Hindlimb muscle (tissue), 1 donor: ENCODE results near the gene HSPB9. TPM values are rescaled to one million over a fixed set of nuclear protein-coding genes. Genes with fewer than 3 reads are reported as not detected.
"Not testable (repeated sequence)": the region's sequence is repeated elsewhere in the genome, so short reads cannot be mapped to it uniquely, and the experiment has no call there.

Experiments used
- DNase-seq: peaks from one replicate; pipeline ENCODE4 v3.0.0-alpha.2; 2013
- polyA plus RNA-seq: library from polyadenylated mRNA; unstranded; fragments of 120-200 nt; gene quantifications from one replicate; pipeline ENCODE4 v1.2.1, GENCODE V29; 2013; ENCODE audit not compliant: insufficient read length

HSPB9 gene
- polyA plus RNA-seq, 1 donor: 0.34 TPM

- no peak for DNase-seq
These were observed 2.3 kb upstream of the HSPB9 start for GRCh38 chr17:42120161-42120769.

- peak; percentile 91 for DNase-seq
These were observed 1.5 kb upstream of the HSPB9 start, which contains the start of gene KAT2A for GRCh38 chr17:42120770-42121769. Gene KAT2A, minus strand, starts transcription at chr17:42121367. Its CDS starts 63 bp downstream, at chr17:42121304.

GRCh38 chr17:42124256-42124655, 1.7 kb downstream of the HSPB9 start:
- DNase-seq: no peak

GRCh38 chr17:42125565-42125964, 3.0 kb downstream of the HSPB9 start:
- DNase-seq: no peak

- DNase-seq: no peak
These were observed 4.2 kb downstream of the HSPB9 start for GRCh38 chr17:42126836-42127235.

GRCh38 chr17:42127414-42127813, 4.8 kb downstream of the HSPB9 start:
- DNase-seq: no peak

GRCh38 chr17:42129109-42129837, 6.7 kb downstream of the HSPB9 start:
- no peak for DNase-seq

- no peak for DNase-seq
These were observed 7.8 kb downstream of the HSPB9 start for GRCh38 chr17:42130310-42130936.

GRCh38 chr17:42131232-42131631, 8.6 kb downstream of the HSPB9 start:
- no peak for DNase-seq

GRCh38 chr17:42131981-42132432, 9.4 kb downstream of the HSPB9 start:
- no peak for DNase-seq

GRCh38 chr17:42132941-42133340, 10.3 kb downstream of the HSPB9 start:
- no peak for DNase-seq

- DNase-seq: no peak
These were observed 10.9 kb downstream of the HSPB9 start for GRCh38 chr17:42133461-42134041.

GRCh38 chr17:42135151-42135550, 12.5 kb downstream of the HSPB9 start:
- no peak for DNase-seq

- DNase-seq: no peak
These were observed 13.4 kb downstream of the HSPB9 start for GRCh38 chr17:42135664-42136653.

- DNase-seq: no peak
These were observed 14.0 kb downstream of the HSPB9 start for GRCh38 chr17:42136654-42137051.

GRCh38 chr17:42138749-42139492, 16.3 kb downstream of the HSPB9 start:
- DNase-seq: no peak

- DNase-seq: not testable (repeated sequence)
These were observed 18.1 kb downstream of the HSPB9 start for GRCh38 chr17:42140690-42141089.

- no peak for DNase-seq
These were observed 18.8 kb downstream of the HSPB9 start for GRCh38 chr17:42141382-42141781.

- no peak for DNase-seq
These were observed 19.8 kb downstream of the HSPB9 start for GRCh38 chr17:42142371-42142896.

GRCh38 chr17:42143138-42143537, 20.5 kb downstream of the HSPB9 start:
- DNase-seq: not testable (repeated sequence)
